Neural progenitor cell (in vitro differentiated cells): ENCODE results near the gene EMC8.

ENCODE experiments used
- EZH2 ChIP-seq: fragments of 200-600 bp; sonication (generic); IDR thresholded peaks from 2 replicates; pipeline ENCODE4 v1.6.1; 2017; ENCODE audit warnings: antibody characterized with exemption, mild to moderate bottlenecking, moderate library complexity
- TF ChIP-seq, protein P1 (sequence below): fragments of 200-600 bp; sonication (generic); IDR thresholded peaks from 2 replicates; pipeline ENCODE4 v1.5.1; 2017; ENCODE audit warnings: antibody characterized with exemption, mild to moderate bottlenecking

DNA sequence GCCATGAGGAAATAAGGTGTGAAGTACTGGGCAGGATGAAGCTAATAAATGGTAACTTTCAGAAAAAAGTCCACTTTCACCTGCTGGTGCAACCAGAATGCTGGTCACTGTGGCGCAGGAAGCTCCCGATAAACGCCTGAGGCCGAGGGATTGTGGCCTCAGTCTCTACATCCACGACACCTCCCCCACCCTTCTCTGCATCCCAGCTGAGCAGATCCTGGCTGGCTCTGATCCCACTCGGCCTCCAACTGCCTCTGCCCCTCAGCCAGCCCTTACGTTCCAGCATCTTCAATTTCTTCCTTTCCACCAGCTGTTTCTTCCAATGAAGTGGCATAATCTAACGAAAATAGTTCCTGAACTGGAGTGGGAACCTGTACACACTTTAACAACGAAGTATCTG, 49.6 kb upstream of the EMC8 start:
- TF ChIP-seq, protein P1, sequence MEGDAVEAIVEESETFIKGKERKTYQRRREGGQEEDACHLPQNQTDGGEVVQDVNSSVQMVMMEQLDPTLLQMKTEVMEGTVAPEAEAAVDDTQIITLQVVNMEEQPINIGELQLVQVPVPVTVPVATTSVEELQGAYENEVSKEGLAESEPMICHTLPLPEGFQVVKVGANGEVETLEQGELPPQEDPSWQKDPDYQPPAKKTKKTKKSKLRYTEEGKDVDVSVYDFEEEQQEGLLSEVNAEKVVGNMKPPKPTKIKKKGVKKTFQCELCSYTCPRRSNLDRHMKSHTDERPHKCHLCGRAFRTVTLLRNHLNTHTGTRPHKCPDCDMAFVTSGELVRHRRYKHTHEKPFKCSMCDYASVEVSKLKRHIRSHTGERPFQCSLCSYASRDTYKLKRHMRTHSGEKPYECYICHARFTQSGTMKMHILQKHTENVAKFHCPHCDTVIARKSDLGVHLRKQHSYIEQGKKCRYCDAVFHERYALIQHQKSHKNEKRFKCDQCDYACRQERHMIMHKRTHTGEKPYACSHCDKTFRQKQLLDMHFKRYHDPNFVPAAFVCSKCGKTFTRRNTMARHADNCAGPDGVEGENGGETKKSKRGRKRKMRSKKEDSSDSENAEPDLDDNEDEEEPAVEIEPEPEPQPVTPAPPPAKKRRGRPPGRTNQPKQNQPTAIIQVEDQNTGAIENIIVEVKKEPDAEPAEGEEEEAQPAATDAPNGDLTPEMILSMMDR: no peak
- TF ChIP-seq EZH2: no peak
